ENCODE results near the gene CRYM. TPM values are rescaled to one million over a fixed set of nuclear protein-coding genes. Genes with fewer than 3 reads are reported as not detected.

The CRYM gene
- total RNA-seq, 1 experiment from 2014 or later, result not detected

- H3K36me3 ChIP-seq (ENCODE audit: low read depth), result no peaks in the 10 kb centered on the region
- intact Hi-C loops (cut with micrococcal nuclease; ENCODE audit: unreplicated experiment), result no loop called here
- ChIA-PET CTCF (no interaction called here), POLR2A (ENCODE audit: unreplicated experiment) (no interaction called here)
- no peak within 1 kb of the TSS for H3K4me2 ChIP-seq
- H3K9me2 ChIP-seq (ENCODE audit: insufficient read depth), result no peaks in the 10 kb centered on the region
- no peaks in the 10 kb centered on the region for H3K4me1 ChIP-seq (replicated peaks; ENCODE audit: insufficient read depth)
- BruUV-seq (replicated peaks), result no TSS peak
- no peaks in the 10 kb centered on the region for H4K20me1 ChIP-seq (ENCODE audit: insufficient read depth)
- H3F3A ChIP-seq (ENCODE audit: insufficient read depth, low read depth), result no peaks in the 10 kb centered on the region
- H3K79me2 ChIP-seq (ENCODE audit: low read depth), result no peaks in the 10 kb centered on the region
- no peaks in the 10 kb centered on the region for H3K9me3 ChIP-seq (ENCODE audit: insufficient read depth, low read depth)
- H2AFZ ChIP-seq, result no peak within 1 kb of the TSS
- TF ChIP-seq CTCF (conservative IDR thresholded peaks at IDR 0.05) (no peak), EZH2 (IDR thresholded peaks at IDR 0.05; ENCODE audit: low read depth) (no peak)
- H3K4me3 ChIP-seq, result no peak within 1 kb of the TSS
- peaks cover 51% of the 10 kb centered on the region for H3K27me3 ChIP-seq (ENCODE audit: insufficient read depth, low read depth)
- no peak for DNase-seq
- no peak within 1 kb of the TSS for H3K27ac ChIP-seq
Observed at GRCh38 chr16:21211486-21211885, 66.6 kb downstream of the CRYM start, which contains the start of gene ZP2. TSS of gene ZP2 (minus strand) at chr16:21211574. CDS start at chr16:21211547, 27 bp downstream.

Other genes with a start within 250 kb of the CRYM start
- gene DNAH3, start 127.4 kb downstream of the CRYM start, total RNA-seq (2021), result 0.33 and 0.70 TPM in 2 replicates
- 47.6 and 69.9 TPM in 2 replicates for gene LDAF1, start 119.6 kb downstream of the CRYM start, total RNA-seq (2021)
- not detected in 2 replicates for gene ZP2, start 66.7 kb downstream of the CRYM start, total RNA-seq (2021)
- gene ANKS4B, start 44.6 kb downstream of the CRYM start, total RNA-seq (2021), result not detected in 2 replicates

Data from PC-9 (cell line).